DOHH2 (cell line): ENCODE results near the gene MRPL54.
"Not testable (repeated sequence)": the region's sequence is repeated elsewhere in the genome, so short reads cannot be mapped to it uniquely, and the experiment has no call there.

Experiments
- CTCF ChIP-seq: fragments of 200-600 bp; sonication (generic); IDR thresholded peaks from one replicate; pipeline ENCODE4 v1.5.1; 2014; ENCODE audit warnings: antibody characterized with exemption, mild to moderate bottlenecking, low read depth, low read length; ENCODE audit not compliant: poor library complexity, severe bottlenecking
- EZH2phosphoT487 ChIP-seq: fragments of 200-600 bp; sonication (generic); IDR thresholded peaks from 2 replicates; pipeline ENCODE4 v1.6.1; 2017; ENCODE audit warnings: borderline replicate concordance, mild to moderate bottlenecking, antibody characterized with exemption, low read length, moderate library complexity, mixed read lengths

- TF ChIP-seq CTCF, EZH2phosphoT487: not testable (repeated sequence)
These were observed 4.8 kb upstream of the MRPL54 start for GRCh38 chr19:3757705-3758104.
